CD8-positive, alpha-beta memory T cell (primary cell): ENCODE results near the gene RNF220. TPM values are rescaled to one million over a fixed set of nuclear protein-coding genes. Genes with fewer than 3 reads are reported as not detected.

Experiments used
- CTCF ChIA-PET: fragments of 350-600 bp; sonication (Branson Sonifier 250); formaldehyde crosslinking; loops from one replicate; lab custom pipeline; 2021; ENCODE audit warnings: antibody characterized with exemption; lab: Charles Lee
- POLR2A ChIA-PET: fragments of 350-600 bp; sonication (Branson Sonifier 250); formaldehyde crosslinking; loops from one replicate; lab custom pipeline; 2021; ENCODE audit warnings: antibody characterized with exemption; lab: Charles Lee
- DNase-seq, 5 donors: peaks; one replicate each; pipeline versions ENCODE4 v3.0.0 to v3.0.0-alpha.2; 2020 to 2022; ENCODE audit warnings: mixed read lengths in 1 of 5
- H3K27ac ChIP-seq: one replicate; pipeline ENCODE4 v1.7.0; 2013; ENCODE audit warnings: low read depth, mild to moderate bottlenecking, low read length, moderate library complexity
- H3K27me3 ChIP-seq: 2 replicates; pipeline ENCODE4 v1.7.0; 2013; ENCODE audit warnings: low read length, mild to moderate bottlenecking; ENCODE audit not compliant: insufficient read depth, poor library complexity, severe bottlenecking
- H3K36me3 ChIP-seq: 2 replicates; pipeline ENCODE4 v1.7.0; 2013; ENCODE audit warnings: mild to moderate bottlenecking, low read length, moderate library complexity; ENCODE audit not compliant: insufficient read depth
- H3K4me1 ChIP-seq: 2 replicates; pipeline ENCODE4 v1.7.0; 2013; ENCODE audit warnings: mild to moderate bottlenecking, low read length, moderate library complexity; ENCODE audit not compliant: insufficient read depth
- H3K4me3 ChIP-seq: 2 replicates; pipeline ENCODE4 v1.7.0; 2013; ENCODE audit warnings: mild to moderate bottlenecking, low read length
- H3K9me3 ChIP-seq: 2 replicates; pipeline ENCODE4 v1.7.0; 2013; ENCODE audit warnings: mild to moderate bottlenecking, low read length
- H3K27ac Mint-ChIP-seq, 8 donors: one replicate each; pipeline ENCODE4 v1.8.0; 2020 to 2021; ENCODE audit warnings: mixed read lengths in 8 of 8, mild to moderate bottlenecking in 6 of 8, inconsistent platforms in 3 of 8, moderate library complexity in 3 of 8
- H3K27me3 Mint-ChIP-seq, 2 donors: one replicate each; pipeline ENCODE4 v1.8.0; 2020 to 2021; ENCODE audit warnings: mixed read lengths in 2 of 2, mild to moderate bottlenecking in 1 of 2, moderate library complexity in 1 of 2
- H3K36me3 Mint-ChIP-seq, 3 donors: one replicate each; pipeline ENCODE4 v1.8.0; 2020 to 2021; ENCODE audit warnings: mixed read lengths in 3 of 3, inconsistent platforms in 1 of 3, mild to moderate bottlenecking in 1 of 3
- H3K4me1 Mint-ChIP-seq, 3 donors: one replicate each; pipeline ENCODE4 v1.8.0; 2020 to 2021; ENCODE audit warnings: mixed read lengths in 3 of 3, inconsistent platforms in 1 of 3, mild to moderate bottlenecking in 1 of 3
- H3K4me3 Mint-ChIP-seq, 7 donors: one replicate each; pipeline ENCODE4 v1.8.0; 2020 to 2021; ENCODE audit warnings: mixed read lengths in 7 of 7, mild to moderate bottlenecking in 6 of 7, moderate library complexity in 4 of 7, inconsistent platforms in 2 of 7
- H3K9me3 Mint-ChIP-seq, 5 donors: one replicate each; pipeline ENCODE4 v1.8.0; 2020 to 2022; ENCODE audit warnings: mixed read lengths in 5 of 5, mild to moderate bottlenecking in 3 of 5, moderate library complexity in 2 of 5, inconsistent platforms in 1 of 5
- polyA plus RNA-seq: library from polyadenylated mRNA; unstranded; fragments of 300-500 nt; fragmentation: Illumina TruSeq; gene quantifications from one replicate; pipeline ENCODE4 v1.2.3, GENCODE V29; 2021
- total RNA-seq, 2 experiments: library from RNA; stranded (reverse); gene quantifications; one replicate each; pipeline ENCODE4 v1.2.3, GENCODE V29; 2021

RNF220 gene
- total and polyA plus RNA-seq, 3 experiments from 2014 or later = 104 to 115 (median 115) TPM

GRCh38 chr1:44401256-44402228, 3.5 kb upstream of the RNF220 start:
- Histone ChIP-seq H3K4me1 (peaks cover 13% of the 10 kb centered on the region), H3K4me3 (no peak overlapping the region), H3K36me3 (no peaks in the 10 kb centered on the region), H3K9me3 (no peaks in the 10 kb centered on the region), H3K27ac (no peak overlapping the region), H3K27me3 (peaks cover 38% of the 10 kb centered on the region)
- POLR2A ChIA-PET = no interaction called here
- Mint-ChIP-seq H3K36me3 (no peaks in the 10 kb centered on the region), H3K4me1 (peaks cover 17 to 18% (median 18%) of the 10 kb centered on the region in 3 donors), H3K4me3 (no peak overlapping the region), H3K27me3 (peaks cover 54 to 82% of the 10 kb centered on the region in 2 donors), H3K27ac (no peak overlapping the region), H3K9me3 (no peaks in the 10 kb centered on the region)
- CTCF ChIA-PET = interaction anchor here (0.6 kb wide), 1 partner anchor 1316 kb away, joined by 4 read pairs; no protein-coding TSS in a partner anchor
- no peak for DNase-seq

- CTCF ChIA-PET = no interaction called here
Observed at GRCh38 chr1:44405798-44406736, 1.0 kb downstream of the RNF220 start.

GRCh38 chr1:44406737-44407429, 1.8 kb downstream of the RNF220 start:
- H3K36me3 Mint-ChIP-seq = no peaks in the 10 kb centered on the region
- Histone ChIP-seq H3K36me3 (no peaks in the 10 kb centered on the region), H3K4me1 (peaks cover 32% of the 10 kb centered on the region), H3K4me3 (no peak overlapping the region), H3K9me3 (no peaks in the 10 kb centered on the region), H3K27me3 (peaks cover 79% of the 10 kb centered on the region), H3K27ac (no peak overlapping the region)
- H3K4me1 Mint-ChIP-seq = peaks cover 35 to 44% (median 37%) of the 10 kb centered on the region in 3 donors
- POLR2A ChIA-PET = interaction anchor here (0.7 to 0.8 kb wide), 2 partner anchors 11 to 23 kb away, joined by 3 read pairs; no protein-coding TSS in a partner anchor
- H3K4me3 Mint-ChIP-seq = peak overlapping the region; percentile 41 to 94 (median 88)
- H3K9me3 Mint-ChIP-seq = peaks cover 0 to 11% (median 3%) of the 10 kb centered on the region in 5 donors
- CTCF ChIA-PET = no interaction called here
- H3K27ac Mint-ChIP-seq = peak overlapping the region in 1 of 8 donors; percentile 43
- peaks cover 44 to 60% of the 10 kb centered on the region in 2 donors for H3K27me3 Mint-ChIP-seq
- DNase-seq = peak in 2 of 5 donors; percentile 3 to 7

More at GRCh38 chr1:44405798-44406736, 1.0 kb downstream of the RNF220 start:
- H3K36me3 Mint-ChIP-seq = no peaks in the 10 kb centered on the region
- H3K27me3 ChIP-seq = peaks cover 76% of the 10 kb centered on the region
- H3K27ac ChIP-seq = no peak overlapping the region
- peaks cover 35 to 44% (median 37%) of the 10 kb centered on the region in 3 donors for H3K4me1 Mint-ChIP-seq
- peaks cover 0 to 11% (median 3%) of the 10 kb centered on the region in 5 donors for H3K9me3 Mint-ChIP-seq
- peak in 3 of 5 donors; percentile 12 to 34 (median 29) for DNase-seq
- H3K4me3 Mint-ChIP-seq = peak overlapping the region; percentile 84 to 94 (median 89)
- H3K27me3 Mint-ChIP-seq = peaks cover 51 to 66% of the 10 kb centered on the region in 2 donors
- POLR2A ChIA-PET = interaction anchor here (0.7 to 0.8 kb wide), 2 partner anchors 11 to 22 kb away, joined by 3 read pairs; no protein-coding TSS in a partner anchor
- peak overlapping the region; percentile 64 for H3K4me3 ChIP-seq
- H3K4me1 ChIP-seq = peaks cover 32% of the 10 kb centered on the region
- no peaks in the 10 kb centered on the region for H3K9me3 ChIP-seq
- peak overlapping the region in 1 of 8 donors; percentile 43 for H3K27ac Mint-ChIP-seq
- H3K36me3 ChIP-seq = no peaks in the 10 kb centered on the region

- peaks cover 81% of the 10 kb centered on the region for H3K27me3 ChIP-seq
- Mint-ChIP-seq H3K27ac (no peak overlapping the region), H3K9me3 (peaks cover 0 to 11% (median 3%) of the 10 kb centered on the region in 5 donors), H3K36me3 (no peaks in the 10 kb centered on the region), H3K4me1 (peaks cover 35 to 44% (median 37%) of the 10 kb centered on the region in 3 donors), H3K4me3 (peak overlapping the region; percentile 30 to 90 (median 71)), H3K27me3 (peaks cover 37 to 54% of the 10 kb centered on the region in 2 donors)
- no peak overlapping the region for H3K27ac ChIP-seq
- POLR2A ChIA-PET = no interaction called here
- H3K4me3 ChIP-seq = no peak overlapping the region
- no peak for DNase-seq
- peaks cover 32% of the 10 kb centered on the region for H3K4me1 ChIP-seq
- no peaks in the 10 kb centered on the region for H3K36me3 ChIP-seq
- H3K9me3 ChIP-seq = no peaks in the 10 kb centered on the region
- CTCF ChIA-PET = no interaction called here
Observed at GRCh38 chr1:44407430-44408211, 2.6 kb downstream of the RNF220 start.

GRCh38 chr1:44408212-44408582, 3.1 kb downstream of the RNF220 start:
- Histone ChIP-seq H3K4me1 (peaks cover 32% of the 10 kb centered on the region), H3K4me3 (no peak overlapping the region), H3K36me3 (no peaks in the 10 kb centered on the region), H3K9me3 (no peaks in the 10 kb centered on the region), H3K27ac (no peak overlapping the region), H3K27me3 (peaks cover 76% of the 10 kb centered on the region)
- peaks cover 0 to 11% (median 3%) of the 10 kb centered on the region in 5 donors for H3K9me3 Mint-ChIP-seq
- no peak for DNase-seq
- H3K4me3 Mint-ChIP-seq = peak overlapping the region; percentile 59 to 80 (median 67)
- peaks cover 35 to 44% (median 37%) of the 10 kb centered on the region in 3 donors for H3K4me1 Mint-ChIP-seq
- CTCF ChIA-PET = no interaction called here
- peaks cover 31 to 48% of the 10 kb centered on the region in 2 donors for H3K27me3 Mint-ChIP-seq
- no peaks in the 10 kb centered on the region for H3K36me3 Mint-ChIP-seq
- peak overlapping the region in 1 of 8 donors; percentile 58 for H3K27ac Mint-ChIP-seq
- POLR2A ChIA-PET = no interaction called here

- Mint-ChIP-seq H3K9me3 (peaks cover 0 to 11% (median 3%) of the 10 kb centered on the region in 5 donors), H3K4me1 (peaks cover 35 to 44% (median 37%) of the 10 kb centered on the region in 3 donors), H3K27me3 (peaks cover 30 to 44% of the 10 kb centered on the region in 2 donors), H3K36me3 (no peaks in the 10 kb centered on the region), H3K4me3 (peak overlapping the region; percentile 63 to 80 (median 68)), H3K27ac (peak overlapping the region in 2 of 8 donors; percentile 29 to 72)
- Histone ChIP-seq H3K4me1 (peaks cover 32% of the 10 kb centered on the region), H3K36me3 (no peaks in the 10 kb centered on the region), H3K9me3 (no peaks in the 10 kb centered on the region), H3K27me3 (peaks cover 71% of the 10 kb centered on the region), H3K4me3 (no peak overlapping the region), H3K27ac (no peak overlapping the region)
- CTCF ChIA-PET = no interaction called here
- POLR2A ChIA-PET = no interaction called here
- peak in 1 of 5 donors; percentile 3 for DNase-seq
Observed at GRCh38 chr1:44408632-44409602, 3.9 kb downstream of the RNF220 start.
